Bone marrow (tissue), 2 donors: Measurements from ENCODE around the gene CYBC1.

Experiments used
- DNase-seq, 2 donors: peaks; one replicate each; lab custom pipeline; 2025; lab: John Stamatoyannopoulos, UW

CYBC1 gene

DNA sequence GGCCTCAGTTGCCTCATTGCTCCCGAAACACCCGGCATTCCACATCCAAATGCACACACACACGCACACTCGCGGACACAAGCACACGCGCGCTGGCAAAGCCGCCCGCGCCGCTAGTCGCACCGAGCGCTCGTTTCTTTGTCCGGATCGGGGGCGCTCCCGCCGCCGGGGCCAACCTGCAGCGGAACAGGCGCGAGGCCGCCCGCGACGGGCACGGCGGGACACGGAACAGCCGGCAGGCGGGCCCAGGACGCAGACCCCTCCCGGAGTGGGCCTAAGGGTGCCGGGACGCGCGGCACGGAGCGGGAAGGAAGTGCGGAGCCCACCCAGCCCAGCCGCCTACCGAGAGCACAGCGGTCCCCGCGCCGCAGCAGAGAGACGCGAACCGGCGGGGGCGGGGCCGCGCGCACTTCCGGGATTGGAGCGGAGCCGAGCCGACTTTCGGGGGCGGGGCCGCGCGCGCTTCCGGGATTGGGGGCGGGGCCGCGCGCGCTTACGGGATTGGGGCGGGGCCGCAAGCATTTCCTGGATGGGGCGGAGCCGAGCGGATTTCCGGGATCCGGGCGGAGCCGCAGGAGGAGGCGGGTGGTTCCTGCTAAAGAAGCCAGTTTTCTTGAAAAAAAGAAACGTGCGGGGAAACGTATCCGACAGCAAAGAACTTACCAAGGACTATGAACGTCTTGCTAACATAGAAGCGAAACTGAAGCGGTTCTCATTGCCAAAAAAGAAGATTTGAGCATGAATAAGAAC is at the start of gene CYBC1:
TSS of gene CYBC1 (minus strand) at position 396 of the 750 bp plus-strand sequence. CDS start 1,498 bp downstream, outside the sequence.
- peak; percentile 85 to 88 for DNase-seq

DNA sequence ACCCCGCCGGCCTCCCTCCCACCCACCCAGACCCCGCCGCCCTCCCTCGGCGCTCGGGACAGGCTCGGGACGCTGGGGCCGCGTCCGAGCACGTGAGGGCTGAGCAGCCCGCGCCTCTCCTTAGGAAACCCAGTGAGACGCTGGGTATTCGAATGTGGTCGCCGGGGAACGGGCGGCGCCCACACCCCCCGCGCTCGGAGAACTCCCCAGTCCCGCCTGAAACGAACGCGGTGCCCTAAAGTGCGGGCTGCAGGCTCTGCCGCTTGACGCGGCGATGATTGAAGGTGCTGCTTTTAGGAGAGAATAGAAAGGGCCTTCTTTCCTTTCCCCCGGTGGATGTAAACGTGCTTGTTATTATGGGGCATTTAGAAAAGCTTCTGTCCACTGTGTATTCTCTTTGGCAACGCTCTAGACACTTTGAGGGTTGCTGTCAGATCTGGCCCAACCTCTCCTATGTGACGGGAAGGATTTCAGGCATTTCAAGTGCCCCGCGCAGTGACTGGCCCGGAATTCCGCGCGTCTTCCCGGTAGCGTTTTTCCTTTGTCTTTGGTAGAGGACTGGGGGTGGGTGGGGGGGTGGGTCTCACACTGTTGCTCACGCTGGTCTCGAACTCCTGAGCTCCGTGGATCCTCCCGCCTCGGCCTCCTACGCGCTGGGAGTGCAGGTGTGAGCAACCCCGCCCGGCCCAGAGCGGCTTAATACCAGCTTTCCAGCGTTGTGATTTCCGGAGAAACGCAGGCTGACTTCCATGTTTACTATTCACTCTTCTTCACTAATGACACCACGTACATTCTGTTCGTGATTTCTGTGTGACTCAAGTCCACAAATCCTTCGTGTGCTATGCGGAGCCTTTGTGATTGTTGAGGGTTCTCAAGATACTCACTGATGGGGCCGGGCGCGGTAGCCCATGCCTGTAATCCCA is 47.2 kb upstream of the CYBC1 start:
- peak in 1 of 2 donors; percentile 42 for DNase-seq

GRCh38 chr17:82496529-82497434 is 46.2 kb upstream of the CYBC1 start:
- peak; percentile 58 to 82 for DNase-seq

GRCh38 chr17:82495844-82496528 is 45.4 kb upstream of the CYBC1 start:
- no peak for DNase-seq

GRCh38 chr17:82494236-82495055 is 43.9 kb upstream of the CYBC1 start:
- DNase-seq = peak; percentile 69 to 87

DNA sequence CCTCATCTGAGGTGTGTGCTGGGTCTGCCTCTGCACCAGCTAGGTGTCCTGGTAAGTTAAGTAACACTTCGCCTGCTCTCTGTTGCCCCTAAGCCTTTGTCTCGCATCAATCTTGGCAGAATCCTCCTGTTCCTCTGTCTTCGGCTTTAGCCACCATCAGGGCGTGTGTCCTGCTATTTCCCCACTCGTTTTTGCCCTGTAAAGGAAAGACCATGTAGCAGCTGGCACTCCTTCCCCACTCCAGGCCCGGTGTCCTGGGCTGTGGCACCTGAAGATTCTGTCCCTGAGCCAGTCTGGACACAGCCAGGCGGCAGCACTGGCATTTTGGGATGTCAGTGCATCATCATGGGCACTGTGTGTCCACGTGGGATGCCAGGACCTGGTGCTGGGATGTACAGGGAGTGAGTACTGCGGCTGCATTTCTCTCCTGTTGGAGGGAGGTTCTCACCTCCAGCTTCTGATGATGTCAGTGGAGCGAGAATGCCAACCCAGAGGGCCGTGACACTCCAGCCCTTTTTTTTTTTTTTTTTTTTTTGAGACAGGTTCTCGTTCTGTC is 42.8 kb upstream of the CYBC1 start:
- no peak for DNase-seq

DNA sequence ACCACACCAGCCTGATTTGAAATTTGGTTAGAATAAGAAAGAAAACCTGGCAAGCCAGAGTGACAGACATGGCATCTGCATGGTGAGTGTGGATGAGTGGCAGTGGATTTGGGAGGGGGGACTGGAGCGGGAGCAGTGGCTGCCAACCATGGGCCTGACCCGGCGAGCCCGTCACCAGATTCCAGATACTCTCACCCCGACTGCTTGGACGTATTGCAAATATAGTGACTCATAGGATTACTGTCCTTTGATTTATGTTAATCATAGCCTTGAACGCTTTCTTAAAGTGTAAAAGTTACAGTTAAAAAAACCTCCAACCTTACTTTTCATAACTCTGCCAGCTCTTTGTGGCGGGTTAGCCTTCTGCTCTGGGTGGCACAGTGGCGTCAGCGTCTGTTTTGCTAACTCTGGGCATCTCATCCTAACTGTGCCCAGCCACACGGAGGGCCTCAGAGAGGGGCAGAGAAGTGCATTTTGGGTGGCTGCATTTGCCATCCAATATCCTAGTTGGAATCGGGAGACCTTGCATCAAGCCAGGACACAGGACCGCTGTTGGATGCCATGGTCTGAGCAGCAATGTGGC is 42.2 kb upstream of the CYBC1 start:
- DNase-seq = no peak

DNA sequence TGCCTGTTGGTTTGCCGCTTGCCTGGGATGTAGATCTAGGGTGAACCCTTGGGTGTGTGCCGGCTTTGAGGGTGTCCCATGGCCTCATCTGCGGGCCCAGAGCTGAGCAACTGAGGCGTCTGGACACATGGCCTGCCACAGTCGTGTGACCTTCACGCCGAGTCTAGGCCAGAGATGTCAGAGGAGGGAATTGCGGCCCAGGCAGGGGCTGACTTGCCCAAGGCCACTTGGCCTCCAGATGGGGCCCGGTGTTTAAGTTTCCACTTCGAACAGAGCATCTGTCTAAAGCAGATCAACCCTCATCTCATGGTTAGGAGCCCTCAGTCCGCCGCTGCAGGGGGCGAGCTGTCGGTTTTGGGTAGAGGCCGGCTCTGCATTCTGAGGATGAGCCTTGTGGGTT is 41.0 kb upstream of the CYBC1 start:
- no peak for DNase-seq

- no peak for DNase-seq
Measured at GRCh38 chr17:82491196-82491530, 40.6 kb upstream of the CYBC1 start.

GRCh38 chr17:82490512-82491195 is 40.1 kb upstream of the CYBC1 start:
- no peak for DNase-seq

DNA sequence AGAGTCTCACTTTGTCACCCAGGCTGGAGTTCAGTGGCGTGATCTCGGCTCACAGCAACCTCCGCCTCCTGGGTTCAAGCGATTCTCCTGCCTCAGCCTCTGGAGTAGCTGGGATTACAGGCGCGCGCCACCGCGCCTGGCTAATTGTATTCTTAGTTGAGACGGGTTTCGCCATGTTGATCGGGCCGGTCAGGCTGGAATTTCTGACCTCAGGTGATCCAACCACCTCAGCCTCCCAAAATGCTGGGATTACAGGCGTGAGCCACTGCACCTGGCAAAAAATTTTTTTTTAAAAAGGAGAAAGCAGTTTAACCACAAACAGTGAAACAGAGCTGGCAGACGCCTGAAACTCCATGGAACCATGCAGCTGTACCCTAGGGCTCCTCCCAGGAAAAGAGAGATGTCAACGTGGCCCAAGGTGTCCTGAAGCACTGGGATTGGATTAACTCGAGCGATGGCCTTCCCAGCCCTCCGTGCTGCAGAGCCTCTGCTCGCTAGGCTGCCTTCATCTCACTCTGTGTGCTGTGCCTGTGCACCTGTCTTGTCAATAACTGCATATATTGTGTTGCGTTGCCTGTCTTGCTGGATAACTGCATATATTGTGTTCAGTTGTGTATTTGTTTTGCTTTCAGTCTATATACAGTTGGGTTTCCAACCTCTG is 39.4 kb upstream of the CYBC1 start:
- DNase-seq = no peak

DNA sequence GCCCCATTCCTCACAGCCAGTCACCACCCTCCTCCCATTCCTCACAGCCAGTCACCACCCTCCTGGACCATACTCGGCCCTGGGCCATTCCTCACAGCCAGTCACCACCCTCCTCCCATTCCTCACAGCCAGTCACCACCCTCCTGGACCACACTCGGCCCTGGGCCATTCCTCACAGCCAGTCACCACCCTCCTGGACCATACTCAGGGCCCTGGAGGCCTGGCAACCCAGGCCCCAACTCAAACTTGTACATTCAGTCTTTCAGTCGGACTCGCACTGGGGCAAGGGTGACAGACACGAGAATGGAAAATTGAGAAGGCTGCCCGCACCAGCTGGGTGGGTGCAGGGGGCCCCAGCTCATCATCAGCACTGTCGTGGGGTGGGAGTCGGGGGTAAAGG is 38.6 kb upstream of the CYBC1 start:
- no peak for DNase-seq

DNA sequence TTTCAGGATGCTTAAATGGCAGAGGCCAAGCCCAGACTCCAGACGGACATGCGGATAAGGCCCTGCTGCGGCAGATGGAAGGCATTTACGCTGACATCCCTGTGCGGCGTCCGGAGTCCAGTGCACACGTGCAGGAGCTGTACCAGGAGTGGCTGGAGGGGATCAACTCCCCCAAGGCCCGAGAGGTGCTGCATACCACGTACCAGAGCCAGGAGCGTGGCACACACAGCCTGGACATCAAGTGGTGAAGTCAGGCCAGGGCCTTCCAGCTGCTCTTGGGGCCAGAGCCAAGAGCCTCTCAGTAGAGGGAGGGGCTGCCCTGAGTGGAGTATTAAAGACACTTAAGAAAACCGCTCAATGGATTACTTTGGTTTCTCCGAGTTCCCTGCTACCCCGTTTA is 37.4 kb upstream of the CYBC1 start:
- no peak for DNase-seq

DNA sequence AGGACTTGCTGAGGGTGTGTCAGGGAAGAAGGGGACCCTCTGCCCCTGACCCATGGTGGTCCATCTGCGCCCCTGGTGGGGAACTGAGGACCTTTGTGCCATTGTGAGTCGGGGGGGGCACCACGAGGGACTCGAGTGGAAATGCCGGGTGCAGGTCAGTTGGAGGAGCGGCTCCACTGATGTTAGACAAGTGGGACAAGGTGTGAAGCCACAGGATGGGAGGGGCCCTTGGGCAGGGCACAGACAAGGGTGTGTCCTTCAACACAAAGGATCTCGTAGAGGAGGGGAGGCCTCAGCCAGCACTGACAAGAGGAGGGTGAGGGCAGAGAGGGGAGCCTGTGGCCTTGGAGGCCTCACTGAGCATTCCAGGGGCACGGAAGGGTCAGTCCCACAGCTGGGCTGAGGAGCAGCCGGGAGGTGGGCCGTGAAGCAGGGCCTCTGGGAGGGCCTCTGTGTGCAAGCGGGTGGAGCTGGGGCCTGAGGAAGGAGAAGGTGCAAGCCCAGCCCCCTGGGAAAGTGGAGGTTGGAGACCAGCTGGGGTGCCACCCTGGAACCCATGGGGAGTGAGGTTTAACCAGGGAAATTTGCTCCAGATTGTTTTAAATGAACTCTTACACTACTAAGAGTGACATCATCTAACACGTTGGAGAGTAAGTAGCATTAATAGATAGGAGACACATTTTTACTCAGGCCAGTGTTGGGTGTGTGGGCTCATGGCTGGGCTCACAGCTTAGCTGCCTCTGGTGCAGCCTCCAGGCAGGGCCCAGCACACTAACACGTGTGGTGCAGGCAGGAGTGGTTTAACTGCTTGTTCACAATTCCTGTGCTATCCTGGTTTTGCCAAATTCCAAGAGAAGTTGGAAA is 35.9 kb upstream of the CYBC1 start:
- no peak for DNase-seq

- DNase-seq = no peak
Measured at GRCh38 chr17:82483836-82484235, 33.3 kb upstream of the CYBC1 start.

DNA sequence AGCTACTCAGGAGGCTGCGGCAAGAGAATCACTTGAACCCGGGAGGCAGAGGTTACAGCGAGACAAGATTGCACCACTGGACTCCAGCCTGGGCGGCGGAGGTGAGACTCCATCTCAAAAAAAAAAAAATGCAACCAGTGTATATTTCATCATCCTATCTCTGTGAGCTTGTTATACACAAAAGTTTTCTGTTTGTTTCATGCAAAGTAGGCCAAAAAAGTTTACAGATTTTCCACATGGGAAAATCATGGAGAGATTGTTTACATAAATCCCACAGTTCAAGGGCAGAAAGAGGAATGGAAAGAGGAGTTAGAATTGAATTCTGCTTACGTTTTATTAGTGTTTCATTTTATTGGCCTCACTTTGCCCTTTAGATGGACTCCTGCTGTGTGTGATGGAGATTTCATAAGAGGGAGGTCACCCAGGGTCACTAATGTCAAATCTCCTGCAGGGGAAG is 32.7 kb upstream of the CYBC1 start:
- DNase-seq = no peak

DNA sequence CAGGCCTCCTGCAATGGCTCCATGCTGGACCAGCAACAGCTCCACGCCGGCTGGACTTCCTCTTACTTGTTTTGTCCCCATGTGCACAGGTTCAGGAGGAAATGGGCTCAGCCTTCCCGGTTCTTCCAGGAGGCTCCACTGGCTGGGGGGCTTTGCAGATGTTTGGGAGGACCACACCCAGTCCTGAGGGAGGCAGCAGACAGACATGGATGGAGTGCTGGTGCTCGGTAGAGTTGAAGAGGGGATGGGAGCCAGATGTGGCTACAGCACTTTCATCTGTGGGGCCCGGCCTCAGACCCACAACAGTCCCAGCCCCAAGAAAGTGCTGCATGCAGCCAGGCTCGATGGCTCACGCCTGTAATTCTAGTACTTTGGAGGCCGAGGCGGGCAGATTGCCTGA is 29.8 kb upstream of the CYBC1 start:
- DNase-seq = no peak

GRCh38 chr17:82479602-82480001 is 29.1 kb upstream of the CYBC1 start:
- no peak for DNase-seq
